IMR-90 (cell line): Measurements from ENCODE around the gene MBOAT1. TPM values are rescaled to one million over a fixed set of nuclear protein-coding genes. Genes with fewer than 3 reads are reported as not detected.

Experiments
- ATAC-seq: fragments of 200-7000 bp; cut with Tn5 transposase; 2 replicates; pipeline ENCODE4 v1.9.1; 2020; ENCODE audit warnings: low read depth, mild to moderate bottlenecking, moderate library complexity
- BruUV-seq: library from RNA; stranded (reverse); fragments of 400-500 nt; replicated peaks from 2 replicates; lab custom pipeline; 2021; lab: Mats Ljungman, UMichigan
- CTCF ChIA-PET: fragments of 300-600 bp; formaldehyde crosslinking; extraction: SDS; loops from one replicate; lab custom pipeline; 2021; ENCODE audit warnings: antibody characterized with exemption; lab: Yijun Ruan, JAX
- POLR2A ChIA-PET: fragments of 300-600 bp; sonication (Branson Sonifier 250); formaldehyde crosslinking; loops from one replicate; lab custom pipeline; 2022; ENCODE audit warnings: antibody characterized with exemption; ENCODE audit not compliant: unreplicated experiment; lab: Charles Lee
- DNase-seq: peaks from one replicate; pipeline ENCODE4 v3.0.0; 2013
- H2AFZ ChIP-seq: replicated peaks from 2 replicates; pipeline ENCODE3; 2013; ENCODE audit warnings: low read length, mild to moderate bottlenecking; ENCODE audit not compliant: poor library complexity
- H2AK5ac ChIP-seq: 2 replicates; pipeline ENCODE4 v1.6.1; 2013; ENCODE audit warnings: low read depth, low read length, inconsistent platforms
- H2AK9ac ChIP-seq: replicated peaks from 2 replicates; pipeline ENCODE3; 2013; ENCODE audit warnings: mild to moderate bottlenecking, low read depth, low read length, moderate library complexity; ENCODE audit not compliant: poor library complexity
- H2BK120ac ChIP-seq: 2 replicates; pipeline ENCODE4 v1.6.1; 2013; ENCODE audit warnings: low read depth, low read length, inconsistent platforms
- H2BK15ac ChIP-seq: 3 replicates; pipeline ENCODE4 v1.6.1; 2013; ENCODE audit warnings: low read depth, low read length, inconsistent platforms
- H2BK20ac ChIP-seq: 2 replicates; pipeline ENCODE4 v1.6.1; 2013; ENCODE audit warnings: low read depth, mild to moderate bottlenecking, inconsistent platforms, low read length, moderate library complexity
- H2BK5ac ChIP-seq: 2 replicates; pipeline ENCODE4 v1.6.1; 2013; ENCODE audit warnings: mild to moderate bottlenecking, low read depth, low read length, inconsistent platforms; ENCODE audit not compliant: poor library complexity, severe bottlenecking
- H3K14ac ChIP-seq: replicated peaks from 2 replicates; pipeline ENCODE4 v1.6.1; 2013; ENCODE audit warnings: low read depth, low read length, inconsistent platforms
- H3K18ac ChIP-seq: 2 replicates; pipeline ENCODE4 v1.6.1; 2013; ENCODE audit warnings: low read depth, low read length, control low read depth
- H3K23ac ChIP-seq: 2 replicates; pipeline ENCODE4 v1.6.1; 2013; ENCODE audit warnings: low read depth, low read length, inconsistent platforms
- H3K27ac ChIP-seq: 2 replicates; pipeline ENCODE4 v1.5.1; 2013; ENCODE audit warnings: mild to moderate bottlenecking, control low read depth, low read length; ENCODE audit not compliant: insufficient read depth
- H3K27me3 ChIP-seq: 2 replicates; pipeline ENCODE4 v1.6.1; 2013; ENCODE audit warnings: low read length; ENCODE audit not compliant: control insufficient read depth, insufficient read depth
- H3K36me3 ChIP-seq: 2 replicates; pipeline ENCODE4 v1.6.1; 2013; ENCODE audit warnings: low read length, mixed read lengths; ENCODE audit not compliant: control insufficient read depth, insufficient read depth
- H3K4ac ChIP-seq: 2 replicates; pipeline ENCODE4 v1.6.1; 2013; ENCODE audit warnings: low read depth, low read length, inconsistent platforms
- H3K4me1 ChIP-seq: 2 replicates; pipeline ENCODE4 v1.6.1; 2013; ENCODE audit warnings: low read length, mixed read lengths; ENCODE audit not compliant: control insufficient read depth, insufficient read depth
- H3K4me2 ChIP-seq: 2 replicates; pipeline ENCODE4 v1.6.1; 2013; ENCODE audit warnings: low read depth, mild to moderate bottlenecking, control low read depth, low read length, moderate library complexity
- H3K4me3 ChIP-seq: 2 replicates; pipeline ENCODE4 v1.5.1; 2013; ENCODE audit warnings: low read depth, mild to moderate bottlenecking, control low read depth, low read length, moderate library complexity; ENCODE audit not compliant: insufficient read depth
- H3K56ac ChIP-seq: 2 replicates; pipeline ENCODE4 v1.6.1; 2013; ENCODE audit warnings: low read length, inconsistent platforms; ENCODE audit not compliant: insufficient read depth; ENCODE audit errors: extremely low read depth
- H3K79me1 ChIP-seq, 2 experiments: 2 replicates each; pipeline ENCODE4 v1.6.1; 2013; ENCODE audit warnings: low read length in 2 of 2, inconsistent platforms in 1 of 2, low read depth in 1 of 2
- H3K9ac ChIP-seq: 2 replicates; pipeline ENCODE4 v1.6.1; 2013; ENCODE audit warnings: low read depth, low read length, control low read depth
- H3K9me1 ChIP-seq: 2 replicates; pipeline ENCODE4 v1.6.1; 2013; ENCODE audit warnings: low read length, inconsistent platforms; ENCODE audit not compliant: insufficient read depth
- H3K9me3 ChIP-seq: 2 replicates; pipeline ENCODE4 v1.6.1; 2013; ENCODE audit warnings: low read length; ENCODE audit not compliant: control insufficient read depth, insufficient read depth
- H4K20me1 ChIP-seq: 2 replicates; pipeline ENCODE4 v1.6.1; 2013; ENCODE audit warnings: low read length, inconsistent platforms; ENCODE audit not compliant: insufficient read depth
- H4K5ac ChIP-seq: 2 replicates; pipeline ENCODE4 v1.6.1; 2013; ENCODE audit warnings: mild to moderate bottlenecking, low read depth, low read length, control low read depth
- H4K8ac ChIP-seq, 2 experiments: 2 replicates each; pipeline ENCODE4 v1.6.1; 2013; ENCODE audit warnings: low read depth in 2 of 2, low read length in 2 of 2, control low read depth in 1 of 2, inconsistent platforms in 1 of 2
- H4K91ac ChIP-seq: 2 replicates; pipeline ENCODE4 v1.6.1; 2013; ENCODE audit warnings: low read depth, low read length, inconsistent platforms; ENCODE audit not compliant: insufficient read depth
- CEBPB ChIP-seq: IDR thresholded peaks from 2 replicates; pipeline ENCODE4 v1.6.1; 2012; ENCODE audit warnings: low read depth, low read length, improper control_type of control experiment
- CHD1 ChIP-seq: IDR thresholded peaks from 2 replicates; pipeline ENCODE4 v1.6.1; 2012; ENCODE audit warnings: low read depth, low read length, improper control_type of control experiment
- CTCF ChIP-seq: conservative IDR thresholded peaks from 2 replicates; pipeline ENCODE4 v1.5.1; 2012; ENCODE audit warnings: mild to moderate bottlenecking, low read depth, low read length, improper control_type of control experiment
- ELK1 ChIP-seq: fragments of 150-350 bp; IDR thresholded peaks from 2 replicates; pipeline ENCODE4 v1.6.1; 2016; ENCODE audit warnings: low read depth, mild to moderate bottlenecking, low read length, moderate library complexity, borderline replicate concordance
- MAFK ChIP-seq: IDR thresholded peaks from 2 replicates; pipeline ENCODE4 v1.6.1; 2012; ENCODE audit warnings: low read depth, low read length, improper control_type of control experiment
- MAZ ChIP-seq: IDR thresholded peaks from 2 replicates; pipeline ENCODE4 v1.6.1; 2012; ENCODE audit warnings: low read depth, mild to moderate bottlenecking, low read length, improper control_type of control experiment, moderate library complexity, borderline replicate concordance
- MXI1 ChIP-seq: IDR thresholded peaks from 2 replicates; pipeline ENCODE4 v1.6.1; 2012; ENCODE audit warnings: low read depth, mild to moderate bottlenecking, low read length, moderate library complexity, borderline replicate concordance
- NFE2L2 ChIP-seq: fragments of 150-350 bp; IDR thresholded peaks from 2 replicates; pipeline ENCODE4 v1.6.1; 2016; ENCODE audit warnings: low read depth, mild to moderate bottlenecking, low read length
- POLR2A ChIP-seq: IDR thresholded peaks from 2 replicates; pipeline ENCODE4 v1.6.1; 2012; ENCODE audit warnings: mild to moderate bottlenecking, low read depth, low read length
- RAD21 ChIP-seq: IDR thresholded peaks from 2 replicates; pipeline ENCODE4 v1.6.1; 2012; ENCODE audit warnings: low read length, improper control_type of control experiment
- RCOR1 ChIP-seq: IDR thresholded peaks from 2 replicates; pipeline ENCODE4 v1.6.1; 2012; ENCODE audit warnings: mild to moderate bottlenecking, low read length, improper control_type of control experiment; ENCODE audit not compliant: insufficient replicate concordance
- RFX5 ChIP-seq: IDR thresholded peaks from 2 replicates; pipeline ENCODE4 v1.8.0; 2012; ENCODE audit warnings: low read depth, mild to moderate bottlenecking, low read length, moderate library complexity
- SMC3 ChIP-seq: fragments of 150-350 bp; IDR thresholded peaks from 2 replicates; pipeline ENCODE4 v1.6.1; 2016; ENCODE audit warnings: low read depth, mild to moderate bottlenecking, antibody characterized with exemption, low read length, moderate library complexity
- USF2 ChIP-seq: fragments of 150-350 bp; IDR thresholded peaks from 2 replicates; pipeline ENCODE4 v1.6.1; 2017; ENCODE audit warnings: mild to moderate bottlenecking, antibody characterized with exemption, low read length, low read depth
- WGBS, 2 experiments: methylation state at CpG; one replicate each; pipeline versions ENCODE4 v1.1.5 to v1.1.7; 2013; ENCODE audit warnings: missing lambda C conversion rate in 2 of 2; ENCODE audit not compliant: insufficient read length in 1 of 2; ENCODE audit errors: extremely low coverage in 2 of 2; 5-methylcytosine and 5-hydroxymethylcytosine counted together
- dilution Hi-C: fragments of 300-500 bp; cut with HindIII; formaldehyde crosslinking; loops from one replicate; pipeline ENCODE4 v1.14.3; 2018; ENCODE audit warnings: low sequenced_read_pairs; ENCODE audit not compliant: unreplicated experiment
- in situ Hi-C: fragments of 300-500 bp; cut with MboI; formaldehyde crosslinking; loops from 3 replicates; pipeline ENCODE4 v1.14.3; 2019; ENCODE audit warnings: low sequenced_read_pairs, inconsistent platforms, mixed read lengths
- intact Hi-C: fragments of 100-400 bp; cut with micrococcal nuclease; formaldehyde crosslinking; loops from 2 replicates; pipeline ENCODE4 v1.10.0; 2022
- polyA plus RNA-seq, 3 experiments: library from polyadenylated mRNA; depleted of rRNA; stranded (reverse); fragments of >200 nt; gene quantifications; 2 replicates each; pipeline ENCODE4 v1.2.3, GENCODE V29; 2012; ENCODE audit warnings: low replicate concordance in 1 of 3
- total RNA-seq: library from RNA; depleted of rRNA; stranded (reverse); fragments of >200 nt; gene quantifications from 2 replicates; pipeline ENCODE4 v1.2.3, GENCODE V29; 2012

The MBOAT1 gene
- total and polyA plus RNA-seq, 2 of the 4 experiments (the other 2 are of a cell fraction) = 1.6 to 4.7 TPM

- Histone ChIP-seq H2BK120ac (no peak overlapping the region), H2BK15ac (no peak overlapping the region), H4K8ac (no peak overlapping the region), H2AFZ (no peak overlapping the region), H2AK9ac (no peak overlapping the region), H3K27ac (no peak overlapping the region), H3K79me1 (no peaks in the 10 kb centered on the region), H4K20me1 (no peaks in the 10 kb centered on the region), H3K4me3 (no peak overlapping the region), H2AK5ac (no peak overlapping the region), H3K56ac (no peak overlapping the region), H3K9me3 (no peaks in the 10 kb centered on the region), H3K9ac (no peak overlapping the region), H4K91ac (no peak overlapping the region), H3K9me1 (no peaks in the 10 kb centered on the region), H2BK20ac (no peak overlapping the region), H3K4me2 (no peak overlapping the region), H3K14ac (no peak overlapping the region), H2BK5ac (no peak overlapping the region), H3K23ac (no peak overlapping the region), H3K4ac (no peak overlapping the region), H4K5ac (no peak overlapping the region), H3K4me1 (no peaks in the 10 kb centered on the region), H3K18ac (no peak overlapping the region), H3K36me3 (no peaks in the 10 kb centered on the region), H3K27me3 (no peaks in the 10 kb centered on the region)
- in situ Hi-C loops (no loop called here), intact Hi-C loops (no loop called here), dilution Hi-C loops (no loop called here)
- DNase-seq (no peak), ATAC-seq (no peak)
- ChIA-PET CTCF (interaction anchor here (0.6 to 1.1 kb wide), 3 partner anchors 13 to 844 kb away, joined by 3 to 4 read pairs (median 4); no protein-coding TSS in a partner anchor), POLR2A (no interaction called here)
- TF ChIP-seq POLR2A (no peak), USF2 (no peak), CEBPB (no peak), SMC3 (no peak), CTCF (no peak), MXI1 (no peak), RCOR1 (no peak), MAFK (no peak), CHD1 (no peak), RFX5 (no peak), NFE2L2 (no peak), ELK1 (no peak), RAD21 (no peak), MAZ (no peak)
- no TSS peak for BruUV-seq
- WGBS, 2 experiments = no CpG with 5 or more reads among the region's 4 CpGs
Observed at GRCh38 chr6:20175810-20176410, 36.4 kb downstream of the MBOAT1 start.
